ENCODE data around the gene ODC1. TPM values are rescaled to one million over a fixed set of nuclear protein-coding genes. Genes with fewer than 3 reads are reported as not detected.

ODC1 gene
- total RNA-seq, 4 donors from 2014 or later = 70.1 to 158 (median 94.8) TPM

- 82 to 89% methylated on average over 21 of the region's 21 CpGs for WGBS, 2 donors
- H3K36me3 ChIP-seq = no peaks in the 10 kb centered on the region
- no peaks in the 10 kb centered on the region for H3K9me3 ChIP-seq
- no peaks in the 10 kb centered on the region for H3K4me1 ChIP-seq
- no peaks in the 10 kb centered on the region for H3K27me3 ChIP-seq
- H3K27ac ChIP-seq = no peak overlapping the region
- DNase-seq (ENCODE audit: low spot score in 2 of 2) = no peak
- no peak overlapping the region for H3K4me3 ChIP-seq
- TF ChIP-seq EP300 (IDR thresholded peaks at IDR 0.05) (no peak), POLR2A (IDR thresholded peaks at IDR 0.05) (no peak)
Observed at GRCh38 chr2:10475221-10475722, 27.1 kb upstream of the ODC1 start.

GRCh38 chr2:10473121-10473756, 25.1 kb upstream of the ODC1 start:
- no peaks in the 10 kb centered on the region for H3K27me3 ChIP-seq
- DNase-seq (ENCODE audit: low spot score in 2 of 2) = no peak
- no peak for TF ChIP-seq EP300 (IDR thresholded peaks at IDR 0.05)
- TF ChIP-seq CTCF (IDR thresholded peaks at IDR 0.05) = no peak
- no peak for TF ChIP-seq POLR2A (IDR thresholded peaks at IDR 0.05)
- no peak overlapping the region for H3K27ac ChIP-seq
- H3K4me3 ChIP-seq = no peak overlapping the region
- no peaks in the 10 kb centered on the region for H3K9me3 ChIP-seq
- H3K36me3 ChIP-seq = no peaks in the 10 kb centered on the region
- H3K4me1 ChIP-seq = no peaks in the 10 kb centered on the region
- whole genome bisulfite sequencing, 2 donors = 77 to 79% methylated on average over 5 of the region's 5 CpGs

- Histone ChIP-seq H3K27ac (no peak overlapping the region), H3K36me3 (no peaks in the 10 kb centered on the region), H3K4me1 (no peaks in the 10 kb centered on the region), H3K27me3 (no peaks in the 10 kb centered on the region), H3K9me3 (no peaks in the 10 kb centered on the region), H3K4me3 (no peak overlapping the region)
- WGBS, 2 donors = 75 to 84% methylated on average over 2 of the region's 2 CpGs
- DNase-seq (ENCODE audit: low spot score in 2 of 2) = no peak
- no peak for TF ChIP-seq CTCF (IDR thresholded peaks at IDR 0.05)
- TF ChIP-seq POLR2A (IDR thresholded peaks at IDR 0.05) = no peak
- TF ChIP-seq EP300 (IDR thresholded peaks at IDR 0.05) = no peak
Observed at GRCh38 chr2:10471955-10472354, 23.8 kb upstream of the ODC1 start.

GRCh38 chr2:10471046-10471571, 23.0 kb upstream of the ODC1 start:
- H3K36me3 ChIP-seq = no peaks in the 10 kb centered on the region
- H3K9me3 ChIP-seq = no peaks in the 10 kb centered on the region
- no peaks in the 10 kb centered on the region for H3K4me1 ChIP-seq
- no peak overlapping the region for H3K4me3 ChIP-seq
- TF ChIP-seq EP300 (IDR thresholded peaks at IDR 0.05) = no peak
- no peak for TF ChIP-seq CTCF (IDR thresholded peaks at IDR 0.05)
- no peak for TF ChIP-seq POLR2A (IDR thresholded peaks at IDR 0.05)
- DNase-seq (ENCODE audit: low spot score in 2 of 2) = no peak
- H3K27me3 ChIP-seq = no peaks in the 10 kb centered on the region
- no peak overlapping the region for H3K27ac ChIP-seq
- 71 to 81% methylated on average over 15 of the region's 15 CpGs for WGBS, 2 donors

GRCh38 chr2:10469955-10470608, 22.0 kb upstream of the ODC1 start:
- H3K9me3 ChIP-seq = no peaks in the 10 kb centered on the region
- H3K4me1 ChIP-seq = no peaks in the 10 kb centered on the region
- DNase-seq (ENCODE audit: low spot score in 2 of 2) = no peak
- H3K4me3 ChIP-seq = no peak overlapping the region
- no peaks in the 10 kb centered on the region for H3K27me3 ChIP-seq
- H3K36me3 ChIP-seq = no peaks in the 10 kb centered on the region
- TF ChIP-seq EP300 (IDR thresholded peaks at IDR 0.05) (no peak), POLR2A (IDR thresholded peaks at IDR 0.05) (no peak), CTCF (IDR thresholded peaks at IDR 0.05) (no peak)
- no peak overlapping the region for H3K27ac ChIP-seq
- WGBS, 2 donors = 74 to 78% methylated on average over 12 of the region's 12 CpGs

All from tibial nerve (tissue), 4 donors.